ENCODE results near the gene NEURL1.

Gene NEURL1

GRCh38 chr10:103583871-103584215 lies 90.3 kb downstream of the NEURL1 start:
- no peak for DNase-seq (ENCODE audit: low read depth in 2 of 2)

- peak; percentile 37 to 73 for DNase-seq (ENCODE audit: low read depth in 2 of 2)
Measured at GRCh38 chr10:103584216-103585010, 90.9 kb downstream of the NEURL1 start.

- DNase-seq (ENCODE audit: low read depth in 2 of 2), result no peak
Measured at GRCh38 chr10:103585011-103585405, 91.5 kb downstream of the NEURL1 start.

- no peak for DNase-seq (ENCODE audit: low read depth in 2 of 2)
Measured at GRCh38 chr10:103587073-103587472, 93.6 kb downstream of the NEURL1 start.

- DNase-seq (ENCODE audit: low read depth in 2 of 2), result no peak
Measured at GRCh38 chr10:103589074-103589630, 95.6 kb downstream of the NEURL1 start.

GRCh38 chr10:103590060-103590459 lies 96.6 kb downstream of the NEURL1 start:
- DNase-seq (ENCODE audit: low read depth in 2 of 2), result no peak

- DNase-seq (ENCODE audit: low read depth in 2 of 2), result no peak
Measured at GRCh38 chr10:103590744-103591291, 97.3 kb downstream of the NEURL1 start.

GRCh38 chr10:103592186-103593021 lies 98.9 kb downstream of the NEURL1 start:
- DNase-seq (ENCODE audit: low read depth in 2 of 2), result no peak

- no peak for DNase-seq (ENCODE audit: low read depth in 2 of 2)
Measured at GRCh38 chr10:103593022-103593570, 99.6 kb downstream of the NEURL1 start.

GRCh38 chr10:103595933-103596726 lies 102.6 kb downstream of the NEURL1 start:
- no peak for DNase-seq (ENCODE audit: low read depth in 2 of 2)

GRCh38 chr10:103597003-103597402 lies 103.5 kb downstream of the NEURL1 start:
- no peak for DNase-seq (ENCODE audit: low read depth in 2 of 2)

- DNase-seq (ENCODE audit: low read depth in 2 of 2), result no peak
Measured at GRCh38 chr10:103598654-103599115, 105.2 kb downstream of the NEURL1 start.

GRCh38 chr10:103599211-103599610 lies 105.7 kb downstream of the NEURL1 start:
- DNase-seq (ENCODE audit: low read depth in 2 of 2), result no peak

GRCh38 chr10:103599907-103600306 lies 106.4 kb downstream of the NEURL1 start:
- DNase-seq (ENCODE audit: low read depth in 2 of 2), result no peak

GRCh38 chr10:103600325-103600724 lies 106.8 kb downstream of the NEURL1 start:
- DNase-seq (ENCODE audit: low read depth in 2 of 2), result no peak

- no peak for DNase-seq (ENCODE audit: low read depth in 2 of 2)
Measured at GRCh38 chr10:103600956-103601569, 107.6 kb downstream of the NEURL1 start.

GRCh38 chr10:103602028-103602851 lies 108.7 kb downstream of the NEURL1 start:
- no peak for DNase-seq (ENCODE audit: low read depth in 2 of 2)

- DNase-seq (ENCODE audit: low read depth in 2 of 2), result no peak
Measured at GRCh38 chr10:103602852-103603155, 109.3 kb downstream of the NEURL1 start.

- no peak for DNase-seq (ENCODE audit: low read depth in 2 of 2)
Measured at GRCh38 chr10:103603382-103603781, 109.9 kb downstream of the NEURL1 start.

Measured in stimulated activated CD8-positive, alpha-beta memory T cell treated with anti-CD3 and anti-CD28 coated beads, Interleukin-7, amount 100 ng/mL, for 4 hours (primary cell).